ENCODE measurements around the gene WDR54.
"Not testable (repeated sequence)": the region's sequence is repeated elsewhere in the genome, so short reads cannot be mapped to it uniquely, and the experiment has no call there.

DNA sequence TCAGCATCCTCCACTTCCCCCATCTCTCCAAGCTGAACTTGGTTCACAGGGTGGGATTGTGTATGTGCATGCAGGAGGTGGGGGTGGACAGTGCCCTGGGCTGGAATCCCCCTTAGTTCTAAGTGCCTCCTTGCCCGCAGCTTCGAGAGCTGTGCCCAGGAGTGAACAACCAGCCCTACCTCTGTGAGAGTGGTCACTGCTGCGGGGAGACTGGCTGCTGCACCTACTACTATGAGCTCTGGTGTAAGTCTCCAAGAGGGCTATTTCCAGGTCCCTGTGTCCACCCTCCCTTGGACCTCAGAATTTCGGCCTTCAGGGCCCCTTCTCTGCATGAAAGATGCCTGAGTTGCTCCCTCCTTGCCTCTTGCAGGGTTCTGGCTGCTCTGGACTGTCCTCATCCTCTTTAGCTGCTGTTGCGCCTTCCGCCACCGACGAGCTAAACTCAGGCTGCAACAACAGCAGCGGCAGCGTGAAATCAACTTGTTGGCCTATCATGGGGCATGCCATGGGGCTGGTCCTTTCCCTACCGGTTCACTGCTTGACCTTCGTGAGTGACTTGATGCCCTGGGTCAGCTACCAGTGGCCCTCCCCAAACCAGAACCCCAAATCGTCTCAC is 38.1 kb downstream of the WDR54 start:
- TF ChIP-seq, protein P1, sequence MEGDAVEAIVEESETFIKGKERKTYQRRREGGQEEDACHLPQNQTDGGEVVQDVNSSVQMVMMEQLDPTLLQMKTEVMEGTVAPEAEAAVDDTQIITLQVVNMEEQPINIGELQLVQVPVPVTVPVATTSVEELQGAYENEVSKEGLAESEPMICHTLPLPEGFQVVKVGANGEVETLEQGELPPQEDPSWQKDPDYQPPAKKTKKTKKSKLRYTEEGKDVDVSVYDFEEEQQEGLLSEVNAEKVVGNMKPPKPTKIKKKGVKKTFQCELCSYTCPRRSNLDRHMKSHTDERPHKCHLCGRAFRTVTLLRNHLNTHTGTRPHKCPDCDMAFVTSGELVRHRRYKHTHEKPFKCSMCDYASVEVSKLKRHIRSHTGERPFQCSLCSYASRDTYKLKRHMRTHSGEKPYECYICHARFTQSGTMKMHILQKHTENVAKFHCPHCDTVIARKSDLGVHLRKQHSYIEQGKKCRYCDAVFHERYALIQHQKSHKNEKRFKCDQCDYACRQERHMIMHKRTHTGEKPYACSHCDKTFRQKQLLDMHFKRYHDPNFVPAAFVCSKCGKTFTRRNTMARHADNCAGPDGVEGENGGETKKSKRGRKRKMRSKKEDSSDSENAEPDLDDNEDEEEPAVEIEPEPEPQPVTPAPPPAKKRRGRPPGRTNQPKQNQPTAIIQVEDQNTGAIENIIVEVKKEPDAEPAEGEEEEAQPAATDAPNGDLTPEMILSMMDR (conservative IDR thresholded peaks at IDR 0.05), result not testable (repeated sequence)
- TF ChIP-seq ZFX (IDR thresholded peaks at IDR 0.05), result not testable (repeated sequence)

All from C4-2B (cell line).